Measurements from ENCODE around the gene DTX3L.

- TF ChIP-seq CTCF (IDR thresholded peaks at IDR 0.05) (no peak), POLR2A (IDR thresholded peaks at IDR 0.05; ENCODE audit: low read depth) (no peak)
These were observed 4.2 kb upstream of the DTX3L start for GRCh38 chr3:122559906-122560305.

Data from esophagus muscularis mucosa (tissue), 3 donors.